Neural cell (in vitro differentiated cells): ENCODE measurements around the gene RNF227.

ENCODE experiments used
- EZH2 ChIP-seq: fragments of 200-600, 300-800 bp; shearing (Covaris generic), sonication (generic); IDR thresholded peaks from 2 replicates; pipeline ENCODE4 v1.6.1; 2014; ENCODE audit warnings: antibody characterized with exemption, low read length, borderline replicate concordance, mild to moderate bottlenecking; ENCODE audit not compliant: insufficient read depth, poor library complexity, severe bottlenecking
- TF ChIP-seq, protein P1 (sequence below): fragments of 450-650 bp; IDR thresholded peaks from 2 replicates; pipeline ENCODE4 v1.5.1; 2014; ENCODE audit warnings: antibody characterized with exemption, mild to moderate bottlenecking, moderate library complexity; ENCODE audit not compliant: poor library complexity, severe bottlenecking

DNA sequence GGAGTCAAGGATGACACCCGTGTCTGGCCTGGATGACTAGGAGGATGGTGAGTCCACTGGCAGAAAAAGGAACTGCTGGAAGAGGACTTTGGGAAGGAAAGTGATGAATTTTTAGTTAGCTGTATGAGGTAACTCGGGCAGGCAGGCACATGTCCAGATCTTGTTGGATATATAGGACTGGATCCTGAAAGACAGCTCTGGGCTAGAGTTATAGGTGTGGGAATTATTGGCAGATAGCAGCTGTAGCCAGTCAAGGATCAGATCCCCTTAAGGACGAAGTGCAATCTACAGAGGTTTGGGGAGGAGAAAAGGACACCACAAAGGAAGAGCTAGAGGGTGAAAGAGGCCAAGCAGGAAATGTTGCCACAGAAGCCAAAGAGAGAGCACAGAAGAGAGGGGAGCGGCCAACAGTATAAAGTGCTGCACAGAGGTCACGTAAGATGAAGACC lies 48.2 kb downstream of the RNF227 start:
- TF ChIP-seq, protein P1, sequence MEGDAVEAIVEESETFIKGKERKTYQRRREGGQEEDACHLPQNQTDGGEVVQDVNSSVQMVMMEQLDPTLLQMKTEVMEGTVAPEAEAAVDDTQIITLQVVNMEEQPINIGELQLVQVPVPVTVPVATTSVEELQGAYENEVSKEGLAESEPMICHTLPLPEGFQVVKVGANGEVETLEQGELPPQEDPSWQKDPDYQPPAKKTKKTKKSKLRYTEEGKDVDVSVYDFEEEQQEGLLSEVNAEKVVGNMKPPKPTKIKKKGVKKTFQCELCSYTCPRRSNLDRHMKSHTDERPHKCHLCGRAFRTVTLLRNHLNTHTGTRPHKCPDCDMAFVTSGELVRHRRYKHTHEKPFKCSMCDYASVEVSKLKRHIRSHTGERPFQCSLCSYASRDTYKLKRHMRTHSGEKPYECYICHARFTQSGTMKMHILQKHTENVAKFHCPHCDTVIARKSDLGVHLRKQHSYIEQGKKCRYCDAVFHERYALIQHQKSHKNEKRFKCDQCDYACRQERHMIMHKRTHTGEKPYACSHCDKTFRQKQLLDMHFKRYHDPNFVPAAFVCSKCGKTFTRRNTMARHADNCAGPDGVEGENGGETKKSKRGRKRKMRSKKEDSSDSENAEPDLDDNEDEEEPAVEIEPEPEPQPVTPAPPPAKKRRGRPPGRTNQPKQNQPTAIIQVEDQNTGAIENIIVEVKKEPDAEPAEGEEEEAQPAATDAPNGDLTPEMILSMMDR: no peak
- no peak for TF ChIP-seq EZH2
